Measurements from ENCODE around the gene LHFPL6. TPM values are rescaled to one million over a fixed set of nuclear protein-coding genes. Genes with fewer than 3 reads are reported as not detected.

LHFPL6 gene
- total RNA-seq, 4 donors from 2014 or later = 40.2 to 77.5 (median 66.6) TPM

DNA sequence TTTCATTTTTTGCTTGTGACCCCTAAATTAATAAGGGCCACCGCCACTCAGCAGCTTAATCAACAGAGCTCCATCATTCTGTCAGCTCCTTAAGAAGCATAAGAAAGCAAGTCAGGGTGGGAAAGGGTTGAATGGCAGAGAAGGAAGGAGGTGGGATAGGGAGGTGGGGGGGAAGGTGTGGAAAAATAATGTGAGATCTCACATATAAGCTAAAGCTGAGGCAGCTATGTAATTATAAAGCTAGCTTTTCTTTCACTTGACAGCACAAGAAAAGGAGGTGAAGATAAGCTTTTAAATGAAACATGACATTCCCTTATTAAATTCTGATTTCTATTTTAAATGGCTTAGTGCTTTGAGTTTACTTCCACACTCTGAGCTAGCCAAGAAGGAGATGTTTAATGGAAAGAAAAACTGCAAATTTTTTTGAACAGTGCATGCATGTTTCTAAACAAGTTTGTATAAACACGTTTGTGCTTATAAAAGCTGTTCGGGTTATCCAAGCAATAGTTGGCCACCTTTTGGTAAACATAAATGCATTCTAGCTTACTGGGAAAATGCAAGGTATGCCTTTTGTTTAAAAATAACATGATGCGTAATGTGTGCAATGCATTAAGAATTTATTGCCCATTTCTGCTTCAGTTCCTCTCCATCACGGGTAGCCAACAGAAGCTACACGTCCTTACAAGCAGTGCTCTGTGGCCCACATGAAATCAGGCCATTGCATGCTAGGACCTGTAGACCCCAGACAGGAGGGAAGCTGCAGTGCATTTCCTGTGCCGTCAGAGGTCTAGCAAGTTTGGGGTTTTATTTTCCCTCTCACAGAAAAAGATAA is 96.2 kb downstream of the LHFPL6 start:
- Histone ChIP-seq H3K4me3 (no peak overlapping the region), H3K27ac (no peak overlapping the region), H3K27me3 (no peaks in the 10 kb centered on the region), H3K4me1 (peaks cover 0 to 28% (median 3%) of the 10 kb centered on the region in 3 donors), H3K9me3 (no peaks in the 10 kb centered on the region), H3K36me3 (no peaks in the 10 kb centered on the region)
- ATAC-seq = no peak
- 35 to 45% methylated on average over 6 to 7 of the region's 7 CpGs for WGBS, 2 donors (ENCODE audit: low coverage in 1 of 2)
- TF ChIP-seq EP300 (IDR thresholded peaks at IDR 0.05) (no peak), POLR2A (IDR thresholded peaks at IDR 0.05) (no peak), POLR2AphosphoS5 (IDR thresholded peaks at IDR 0.05) (no peak)
- TF ChIP-seq, protein P1, sequence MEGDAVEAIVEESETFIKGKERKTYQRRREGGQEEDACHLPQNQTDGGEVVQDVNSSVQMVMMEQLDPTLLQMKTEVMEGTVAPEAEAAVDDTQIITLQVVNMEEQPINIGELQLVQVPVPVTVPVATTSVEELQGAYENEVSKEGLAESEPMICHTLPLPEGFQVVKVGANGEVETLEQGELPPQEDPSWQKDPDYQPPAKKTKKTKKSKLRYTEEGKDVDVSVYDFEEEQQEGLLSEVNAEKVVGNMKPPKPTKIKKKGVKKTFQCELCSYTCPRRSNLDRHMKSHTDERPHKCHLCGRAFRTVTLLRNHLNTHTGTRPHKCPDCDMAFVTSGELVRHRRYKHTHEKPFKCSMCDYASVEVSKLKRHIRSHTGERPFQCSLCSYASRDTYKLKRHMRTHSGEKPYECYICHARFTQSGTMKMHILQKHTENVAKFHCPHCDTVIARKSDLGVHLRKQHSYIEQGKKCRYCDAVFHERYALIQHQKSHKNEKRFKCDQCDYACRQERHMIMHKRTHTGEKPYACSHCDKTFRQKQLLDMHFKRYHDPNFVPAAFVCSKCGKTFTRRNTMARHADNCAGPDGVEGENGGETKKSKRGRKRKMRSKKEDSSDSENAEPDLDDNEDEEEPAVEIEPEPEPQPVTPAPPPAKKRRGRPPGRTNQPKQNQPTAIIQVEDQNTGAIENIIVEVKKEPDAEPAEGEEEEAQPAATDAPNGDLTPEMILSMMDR (IDR thresholded peaks at IDR 0.05) = no peak

DNA sequence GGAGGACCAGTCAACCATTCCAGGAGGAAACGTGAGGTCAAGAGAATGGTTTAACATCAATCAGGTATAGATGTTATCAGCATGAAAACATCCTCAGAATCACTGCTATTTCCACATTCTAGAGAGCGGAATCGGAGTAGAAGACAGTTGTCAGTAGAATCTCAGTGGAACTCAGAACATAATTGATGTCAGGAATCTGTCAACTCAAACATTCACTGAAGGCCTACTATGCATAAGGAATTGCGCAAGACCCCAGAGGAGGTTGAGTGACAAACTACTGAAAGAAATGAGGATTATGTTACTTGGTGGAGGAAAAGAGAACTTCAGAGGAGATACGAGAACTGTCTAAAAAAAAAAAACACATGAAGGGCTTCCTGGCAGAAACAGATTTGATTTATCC is 97.8 kb downstream of the LHFPL6 start:
- H3K4me3 ChIP-seq = no peak overlapping the region
- 57 to 86% methylated on average over 2 to 5 of the region's 5 CpGs for WGBS, 2 donors (ENCODE audit: low coverage in 1 of 2)
- no peaks in the 10 kb centered on the region for H3K36me3 ChIP-seq
- H3K4me1 ChIP-seq = peaks cover 0 to 32% (median 3%) of the 10 kb centered on the region in 3 donors
- H3K9me3 ChIP-seq = no peaks in the 10 kb centered on the region
- TF ChIP-seq, protein P1 (IDR thresholded peaks at IDR 0.05) = no peak
- TF ChIP-seq POLR2A (IDR thresholded peaks at IDR 0.05) (no peak), EP300 (IDR thresholded peaks at IDR 0.05) (no peak), POLR2AphosphoS5 (IDR thresholded peaks at IDR 0.05) (no peak)
- H3K27ac ChIP-seq = no peak overlapping the region
- ATAC-seq = no peak
- no peaks in the 10 kb centered on the region for H3K27me3 ChIP-seq

DNA sequence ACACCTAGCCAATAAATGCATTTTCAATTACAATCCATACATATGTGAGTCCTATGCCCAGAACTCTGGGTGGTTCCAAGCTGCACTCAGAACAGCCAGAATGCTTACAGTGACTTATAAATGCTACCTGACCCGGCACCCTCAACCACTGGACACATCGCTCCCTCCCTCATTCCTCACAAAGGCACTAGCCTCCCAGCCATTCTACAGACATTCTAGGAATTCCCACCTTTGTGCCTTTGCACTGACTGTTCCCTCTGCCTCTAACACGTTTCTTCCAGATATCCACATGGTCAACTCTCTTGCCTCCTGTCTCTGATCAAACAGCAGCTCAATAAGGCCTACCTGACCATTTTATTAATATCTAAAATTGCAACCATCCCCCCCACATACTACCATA is 99.9 kb downstream of the LHFPL6 start:
- H3K27me3 ChIP-seq = no peaks in the 10 kb centered on the region
- ATAC-seq = no peak
- H3K27ac ChIP-seq = no peak overlapping the region
- 93 to 97% methylated on average over 3 of the region's 3 CpGs for WGBS, 2 donors (ENCODE audit: low coverage in 1 of 2)
- H3K36me3 ChIP-seq = no peaks in the 10 kb centered on the region
- H3K9me3 ChIP-seq = no peaks in the 10 kb centered on the region
- TF ChIP-seq EP300 (IDR thresholded peaks at IDR 0.05) (no peak), POLR2AphosphoS5 (IDR thresholded peaks at IDR 0.05) (no peak), POLR2A (IDR thresholded peaks at IDR 0.05) (no peak)
- TF ChIP-seq, protein P1 (IDR thresholded peaks at IDR 0.05) = no peak
- H3K4me3 ChIP-seq = no peak overlapping the region
- H3K4me1 ChIP-seq = peaks cover 0 to 34% (median 3%) of the 10 kb centered on the region in 3 donors

DNA sequence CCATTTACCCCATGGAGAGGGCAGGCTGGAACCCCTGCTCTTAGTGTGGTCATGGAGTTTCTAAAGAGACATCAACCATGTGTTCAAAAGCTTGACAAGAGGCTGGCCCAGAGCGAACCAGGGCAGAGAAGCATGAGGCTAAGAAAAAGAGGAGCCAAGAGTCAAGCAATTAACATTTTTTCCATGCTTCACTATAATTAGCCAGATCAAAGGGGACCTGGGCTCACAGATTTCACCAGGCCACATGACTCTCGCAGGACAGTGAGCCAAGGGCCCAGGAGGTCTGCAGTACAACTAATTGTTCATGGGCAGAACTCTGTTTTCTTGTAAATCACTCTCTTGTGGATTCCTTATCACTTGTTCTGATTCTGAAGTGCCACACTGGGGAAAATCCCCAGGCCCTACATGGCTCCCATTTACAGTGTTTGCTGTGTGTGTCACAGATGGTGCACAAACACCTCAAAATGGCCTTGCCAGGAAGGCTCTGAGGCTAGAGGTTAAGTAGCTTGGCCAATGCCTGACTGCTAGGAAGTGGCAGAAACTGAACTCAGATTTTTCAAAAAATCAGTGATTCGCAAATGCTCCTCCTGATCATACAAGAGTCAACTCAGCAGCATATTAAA is 101.2 kb downstream of the LHFPL6 start:
- H3K36me3 ChIP-seq = no peaks in the 10 kb centered on the region
- TF ChIP-seq POLR2AphosphoS5 (IDR thresholded peaks at IDR 0.05) (no peak), POLR2A (IDR thresholded peaks at IDR 0.05) (no peak), EP300 (IDR thresholded peaks at IDR 0.05) (no peak)
- TF ChIP-seq, protein P1 (IDR thresholded peaks at IDR 0.05) = no peak
- no peak for ATAC-seq
- H3K9me3 ChIP-seq = no peaks in the 10 kb centered on the region
- no peak overlapping the region for H3K4me3 ChIP-seq
- no peaks in the 10 kb centered on the region for H3K27me3 ChIP-seq
- 40% methylated on average over 1 of the region's 3 CpGs; no CpG with 5 or more reads in 1 of the 2 donors for WGBS, 2 donors (ENCODE audit: low coverage in 1 of 2)
- no peak overlapping the region for H3K27ac ChIP-seq
- peaks cover 0 to 39% (median 3%) of the 10 kb centered on the region in 3 donors for H3K4me1 ChIP-seq
